Measurements from ENCODE around the gene ZSCAN5B. TPM values are rescaled to one million over a fixed set of nuclear protein-coding genes. Genes with fewer than 3 reads are reported as not detected.

Gene ZSCAN5B
- total RNA-seq, 2 experiments from 2014 or later = not detected

Other genes starting within 250 kb of the ZSCAN5B start
- gene NLRP8, start 250.0 kb downstream of the ZSCAN5B start, total RNA-seq = not detected
- gene NLRP5, start 211.0 kb downstream of the ZSCAN5B start, total RNA-seq = not detected
- gene ZNF787, start 76.5 kb downstream of the ZSCAN5B start, total RNA-seq = 10 to 100 TPM; 10.2 to 10.8 TPM
- gene ZNF444, start 56.5 kb downstream of the ZSCAN5B start, total RNA-seq = 10 to 100 TPM; 17.2 to 18.6 TPM
- not detected for gene GALP, start 21.8 kb downstream of the ZSCAN5B start, total RNA-seq
- not detected for gene ZSCAN5C, start 4.5 kb upstream of the ZSCAN5B start, total RNA-seq
- not detected for gene EDDM13, start 75.0 kb upstream of the ZSCAN5B start, total RNA-seq
- 1 to 10 TPM; 4.6 to 7.0 TPM for gene ZSCAN5A, start 117.1 kb upstream of the ZSCAN5B start, total RNA-seq
- gene ZNF582, start 195.8 kb upstream of the ZSCAN5B start, total RNA-seq = 1 to 10 TPM; 4.6 to 4.7 TPM
- gene ZNF583, start 206.5 kb upstream of the ZSCAN5B start, total RNA-seq = 1 to 10 TPM; 1.3 to 2.4 TPM